Stimulated activated CD8-positive, alpha-beta memory T cell treated with anti-CD3 and anti-CD28 coated beads, Interleukin-2, amount 100 ng/mL, for 48 hours (primary cell): ENCODE results near the gene TRIML2.

Experiments
- DNase-seq, 2 donors: peaks; one replicate each; pipeline ENCODE4 v3.0.0-alpha.2; 2020; ENCODE audit warnings: low read depth in 2 of 2

Gene TRIML2

GRCh38 chr4:188109157-188109755 lies at the start of gene TRIML2:
Gene TRIML2, minus strand, starts transcription at chr4:188109603. Its CDS starts 4,235 bp downstream, at chr4:188105368.
- DNase-seq: no peak

- DNase-seq: no peak
Observed at GRCh38 chr4:188158336-188158735, 48.9 kb upstream of the TRIML2 start.

DNA sequence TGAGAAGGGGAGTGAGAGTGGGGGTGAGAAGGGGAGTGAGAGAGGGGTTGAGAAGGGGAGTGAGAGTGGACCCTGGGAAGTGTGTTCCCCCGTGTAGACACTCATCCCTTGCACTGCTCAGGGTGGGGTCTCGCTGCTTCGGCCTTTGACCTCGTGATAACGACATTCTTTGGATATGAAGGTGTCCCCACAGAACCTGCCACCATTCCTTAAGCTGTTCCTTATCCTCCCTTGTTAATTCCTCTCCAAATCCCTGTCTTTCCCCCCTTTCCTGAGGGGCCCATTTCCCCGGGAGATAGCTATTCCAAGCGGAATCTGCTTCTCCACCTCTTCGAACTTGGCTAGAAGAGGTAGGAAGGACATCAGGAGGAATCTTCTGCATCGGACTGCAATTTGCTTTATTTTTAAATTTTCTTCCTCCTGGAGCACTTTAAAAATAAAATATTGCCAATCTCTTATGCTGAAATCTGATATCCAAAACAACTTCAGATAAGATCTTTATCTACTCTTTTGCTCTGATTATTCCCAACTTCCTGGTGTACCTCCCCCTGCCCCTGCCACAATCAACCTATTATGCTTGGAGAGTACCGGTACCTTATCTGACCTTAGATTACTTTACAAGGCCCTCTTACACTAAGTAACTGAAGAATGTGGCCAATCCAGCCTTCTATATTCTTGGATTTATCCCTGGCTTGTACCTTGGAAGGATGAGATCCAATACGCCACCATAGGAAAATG lies 45.4 kb upstream of the TRIML2 start:
- no peak for DNase-seq

DNA sequence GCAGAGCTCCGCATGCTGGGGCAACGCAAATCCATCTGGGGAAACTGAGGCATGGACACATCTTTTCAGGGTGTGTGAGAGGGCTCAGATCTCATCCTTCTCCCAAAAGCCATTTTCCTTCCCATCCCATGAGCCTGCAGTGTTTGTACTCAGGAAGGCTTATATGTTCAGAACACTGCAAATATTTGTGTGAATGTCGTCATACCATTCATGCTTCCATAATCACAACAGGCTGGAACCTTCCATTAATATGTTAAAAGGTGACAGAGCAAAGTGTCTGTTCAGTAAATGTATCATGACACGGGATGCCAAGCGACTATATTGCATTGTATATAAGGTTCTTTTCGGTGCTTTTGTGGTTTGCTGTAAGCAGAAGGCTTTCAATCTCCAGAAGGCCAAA lies 38.4 kb upstream of the TRIML2 start:
- DNase-seq: no peak

DNA sequence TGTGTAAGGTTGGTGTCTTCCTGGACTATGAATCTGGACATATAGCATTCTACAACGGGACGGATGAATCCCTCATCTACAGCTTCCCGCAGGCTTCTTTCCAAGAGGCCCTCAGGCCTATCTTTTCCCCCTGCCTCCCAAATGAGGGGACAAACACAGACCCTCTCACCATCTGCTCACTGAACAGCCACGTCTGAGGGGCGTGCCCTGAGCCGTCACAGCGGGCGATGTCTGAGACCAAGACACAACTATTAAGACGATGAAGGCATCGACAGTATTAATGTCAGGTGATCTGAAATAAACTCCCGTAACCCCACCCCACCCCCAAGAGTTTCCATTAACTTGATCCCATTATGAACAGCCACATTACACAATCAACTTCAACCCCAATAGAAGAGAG lies 37.8 kb upstream of the TRIML2 start:
- no peak for DNase-seq

- DNase-seq: no peak
Observed at GRCh38 chr4:188146618-188147017, 37.2 kb upstream of the TRIML2 start.

DNA sequence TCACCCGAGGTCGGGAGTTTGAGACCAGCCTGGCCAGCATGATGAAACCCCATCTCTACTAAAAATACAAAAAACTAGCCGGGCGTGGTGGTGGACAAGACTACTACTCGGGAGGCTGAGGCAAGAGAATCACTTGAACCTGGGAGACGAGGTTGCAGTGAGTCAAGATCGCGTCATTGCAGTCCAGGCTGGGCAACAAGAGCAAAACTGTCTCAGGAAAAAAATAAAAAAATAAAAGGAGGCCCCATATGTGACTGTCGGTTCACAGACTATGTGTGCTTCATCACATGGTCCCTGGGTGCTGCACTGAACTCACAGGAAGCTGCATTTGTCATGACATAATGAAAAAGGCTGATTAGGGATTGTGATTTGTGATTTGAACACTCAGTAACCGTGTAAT lies 36.2 kb upstream of the TRIML2 start:
- no peak for DNase-seq

DNA sequence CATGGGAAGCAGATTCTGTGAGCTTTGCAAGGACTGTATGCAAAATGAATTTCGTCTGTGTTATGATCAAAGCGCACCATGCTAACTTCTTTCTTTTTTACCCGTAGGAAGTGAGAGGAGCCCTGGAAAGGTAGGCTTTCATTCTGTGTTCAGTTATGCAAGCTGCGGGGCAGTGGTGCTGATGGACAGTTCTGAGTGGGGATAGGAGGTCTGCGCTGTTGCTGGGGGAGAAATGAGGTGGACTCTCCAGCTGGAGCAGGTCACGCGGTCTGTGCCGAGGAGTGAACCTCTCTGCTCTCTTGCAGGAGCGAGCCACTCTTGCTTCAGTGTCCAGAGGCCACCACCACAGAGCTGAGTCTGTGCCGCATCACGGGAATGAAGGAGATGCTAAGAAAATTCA lies 34.3 kb upstream of the TRIML2 start:
- DNase-seq: no peak

GRCh38 chr4:188139671-188140070 lies 30.3 kb upstream of the TRIML2 start:
- no peak for DNase-seq

- DNase-seq: no peak
Observed at GRCh38 chr4:188139141-188139540, 29.7 kb upstream of the TRIML2 start, which contains the start of gene TRIML1. Gene TRIML1, plus strand, starts transcription at chr4:188139441. Its CDS starts 118 bp downstream, at chr4:188139559.

DNA sequence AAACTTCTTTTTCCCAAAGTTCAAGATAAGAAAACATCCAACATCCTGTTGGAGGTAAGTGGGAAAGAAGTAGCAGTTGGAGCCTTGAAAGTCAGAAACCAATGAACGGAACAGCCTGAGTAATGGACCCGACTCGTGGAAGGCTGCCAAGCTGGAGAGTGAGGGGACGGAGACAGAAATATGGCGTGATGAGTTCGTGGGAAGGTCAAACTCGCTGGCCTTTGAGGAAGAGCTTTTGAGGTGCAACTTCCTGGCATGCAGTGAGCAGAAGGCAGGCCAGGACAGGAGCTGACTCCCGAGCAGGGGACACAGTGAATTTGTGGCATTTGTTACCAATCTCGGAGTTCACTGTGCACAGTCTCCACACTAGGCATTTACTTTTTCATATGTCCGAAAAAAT lies 28.8 kb upstream of the TRIML2 start:
- no peak for DNase-seq

DNA sequence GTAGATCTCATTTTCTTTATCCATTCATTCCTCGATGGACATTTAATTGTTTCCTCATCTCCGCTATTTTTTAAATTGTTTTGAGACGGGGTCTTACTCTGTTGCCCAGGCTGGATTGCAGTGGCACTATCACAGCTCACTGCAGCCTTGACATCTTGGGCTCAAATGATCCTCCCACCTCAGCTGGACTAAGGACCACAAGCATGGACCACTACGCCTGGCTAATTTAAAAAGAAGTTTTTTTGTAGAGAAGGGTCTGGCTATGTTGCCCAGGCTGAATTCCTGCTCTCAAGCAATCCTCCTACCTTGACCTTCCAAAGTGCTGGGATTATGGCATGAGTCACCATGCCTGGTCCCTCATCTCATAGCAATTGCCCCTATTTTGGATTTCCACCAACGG lies 22.8 kb upstream of the TRIML2 start:
- DNase-seq: no peak

- no peak for DNase-seq
Observed at GRCh38 chr4:188130355-188130754, 21.0 kb upstream of the TRIML2 start.

- no peak for DNase-seq
Observed at GRCh38 chr4:188127214-188127874, 17.9 kb upstream of the TRIML2 start.

GRCh38 chr4:188121530-188121929 lies 12.1 kb upstream of the TRIML2 start:
- DNase-seq: no peak

- DNase-seq: no peak
Observed at GRCh38 chr4:188117631-188118324, 8.4 kb upstream of the TRIML2 start.

GRCh38 chr4:188113156-188113555 lies 3.8 kb upstream of the TRIML2 start:
- DNase-seq: no peak

GRCh38 chr4:188111955-188112354 lies 2.6 kb upstream of the TRIML2 start:
- DNase-seq: no peak

- no peak for DNase-seq
Observed at GRCh38 chr4:188110741-188111471, 1.5 kb upstream of the TRIML2 start.

DNA sequence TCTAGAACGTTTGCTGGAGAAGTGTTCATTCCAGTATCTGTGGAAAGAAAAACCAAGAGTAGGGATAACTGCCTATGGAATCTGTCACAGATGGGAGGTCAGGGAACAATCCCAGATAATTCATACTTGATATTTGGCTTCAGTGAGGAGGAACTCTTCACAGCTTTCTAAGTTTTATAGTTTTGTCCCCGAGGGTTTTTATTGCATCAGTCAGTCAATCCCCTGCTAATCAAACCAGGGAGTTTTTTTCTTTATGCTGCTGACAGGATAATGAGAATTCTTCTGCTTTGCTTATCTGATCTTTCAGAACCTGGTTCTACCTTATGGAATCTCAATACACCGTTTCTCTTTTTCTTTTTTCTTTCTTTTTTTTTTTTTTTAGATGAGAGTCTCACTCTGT lies 633 bp upstream of the TRIML2 start:
- no peak for DNase-seq

DNA sequence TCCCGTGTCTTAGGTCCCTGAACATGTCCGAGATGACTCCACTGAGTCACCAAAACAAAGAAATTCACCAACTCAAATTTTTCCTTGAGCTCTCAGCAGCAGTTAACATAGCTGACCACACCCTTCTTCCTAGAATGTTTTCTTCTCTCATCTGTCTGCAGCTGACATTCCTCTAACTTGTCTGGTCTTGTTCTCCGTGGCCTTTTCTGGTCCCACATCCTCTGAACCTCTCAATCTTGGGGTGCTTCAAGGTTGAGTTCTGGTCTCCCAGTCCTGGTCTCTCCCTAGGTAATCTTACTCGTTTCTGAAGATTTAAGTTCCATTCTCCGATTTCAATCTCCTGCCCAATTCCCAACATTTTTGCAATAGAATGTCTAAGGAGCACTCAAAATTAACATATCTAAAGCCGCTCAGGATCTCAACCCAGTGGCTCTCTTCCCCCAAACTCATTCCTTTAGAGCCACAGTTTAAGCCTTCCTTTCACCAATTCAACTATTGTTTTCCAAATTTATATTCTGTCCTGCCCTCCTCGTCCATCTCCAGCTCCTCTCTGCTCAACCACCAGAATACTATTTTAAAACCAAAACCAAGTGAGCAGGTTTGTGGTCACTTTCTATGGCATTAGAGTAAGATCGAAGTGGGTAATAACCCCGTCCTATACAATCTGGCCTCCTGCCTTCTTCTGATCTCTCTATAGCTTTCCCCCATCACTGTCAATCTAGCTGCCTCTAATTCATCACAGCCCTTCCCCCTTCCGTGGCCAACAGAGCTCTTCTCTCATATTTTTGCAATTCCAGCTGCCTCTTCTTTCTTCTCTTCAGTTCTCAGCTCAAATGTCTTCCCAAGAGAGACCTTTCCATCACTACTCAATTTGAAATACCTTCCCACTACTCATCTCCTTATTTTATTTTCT lies 1.2 kb downstream of the TRIML2 start:
- DNase-seq: no peak
